NCI-H2196 treated with DMSO at 0.1 percent for 48 hours (cell line): ENCODE measurements around the gene THOC2.
"Not testable (repeated sequence)": the region's sequence is repeated elsewhere in the genome, so short reads cannot be mapped to it uniquely, and the experiment has no call there.

Experiments used
- DNase-seq: peaks from one replicate; lab custom pipeline; 2025; ENCODE audit not compliant: unreplicated experiment; lab: John Stamatoyannopoulos, UW

THOC2 gene

GRCh38 chrX:123581586-123581985, 151.3 kb downstream of the THOC2 start:
- DNase-seq = no peak

DNA sequence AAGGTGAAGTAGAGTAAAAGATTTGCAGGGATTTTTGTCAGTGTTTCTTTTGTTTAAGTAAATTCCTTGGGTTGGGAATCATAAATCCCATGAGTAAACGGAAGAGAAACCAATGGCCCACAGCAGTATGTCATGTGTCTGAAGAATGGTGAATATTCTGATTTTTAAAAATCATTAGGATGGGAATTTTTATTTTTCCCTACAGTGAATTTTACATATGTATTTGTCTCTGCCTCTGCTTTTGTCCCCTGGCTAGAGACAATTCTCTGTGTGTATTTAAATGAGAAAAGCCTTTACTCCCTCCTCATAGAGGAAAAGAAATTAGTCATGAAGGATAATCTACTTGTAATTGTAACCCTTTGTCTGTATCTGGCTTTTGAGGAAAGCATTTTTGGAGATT, 152.1 kb downstream of the THOC2 start:
- no peak for DNase-seq

- not testable (repeated sequence) for DNase-seq
These were observed 158.8 kb downstream of the THOC2 start for GRCh38 chrX:123574027-123574426.

DNA sequence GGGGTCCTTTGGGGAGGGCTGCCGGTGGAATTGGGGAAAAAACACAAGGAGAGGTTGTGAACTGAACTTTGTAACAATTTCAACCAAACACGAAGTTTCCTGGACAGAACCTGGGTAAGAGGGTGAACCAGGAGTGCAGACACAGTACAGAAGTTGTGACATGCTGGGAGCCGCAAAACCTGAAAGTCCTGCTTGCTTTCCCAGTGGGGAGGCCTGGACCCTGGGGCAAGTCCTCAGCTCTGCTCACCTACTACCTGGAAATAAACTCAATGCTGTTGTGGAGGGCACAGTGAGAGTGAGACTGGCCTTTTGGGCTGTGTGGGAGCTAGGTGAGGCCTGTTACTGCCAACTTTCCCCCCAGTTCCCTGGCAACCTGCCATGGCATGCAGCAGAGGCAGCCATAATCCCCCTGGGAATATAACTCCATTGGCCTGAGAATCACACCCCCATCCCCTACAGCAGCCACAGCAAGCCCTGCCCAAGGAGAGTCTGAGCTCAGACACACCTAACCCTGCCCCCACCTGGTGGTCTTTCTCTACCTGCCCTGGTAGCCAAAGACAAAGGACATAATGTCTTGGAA, 162.8 kb downstream of the THOC2 start:
- no peak for DNase-seq

- no peak for DNase-seq
These were observed 169.7 kb downstream of the THOC2 start for GRCh38 chrX:123563167-123563566.

DNA sequence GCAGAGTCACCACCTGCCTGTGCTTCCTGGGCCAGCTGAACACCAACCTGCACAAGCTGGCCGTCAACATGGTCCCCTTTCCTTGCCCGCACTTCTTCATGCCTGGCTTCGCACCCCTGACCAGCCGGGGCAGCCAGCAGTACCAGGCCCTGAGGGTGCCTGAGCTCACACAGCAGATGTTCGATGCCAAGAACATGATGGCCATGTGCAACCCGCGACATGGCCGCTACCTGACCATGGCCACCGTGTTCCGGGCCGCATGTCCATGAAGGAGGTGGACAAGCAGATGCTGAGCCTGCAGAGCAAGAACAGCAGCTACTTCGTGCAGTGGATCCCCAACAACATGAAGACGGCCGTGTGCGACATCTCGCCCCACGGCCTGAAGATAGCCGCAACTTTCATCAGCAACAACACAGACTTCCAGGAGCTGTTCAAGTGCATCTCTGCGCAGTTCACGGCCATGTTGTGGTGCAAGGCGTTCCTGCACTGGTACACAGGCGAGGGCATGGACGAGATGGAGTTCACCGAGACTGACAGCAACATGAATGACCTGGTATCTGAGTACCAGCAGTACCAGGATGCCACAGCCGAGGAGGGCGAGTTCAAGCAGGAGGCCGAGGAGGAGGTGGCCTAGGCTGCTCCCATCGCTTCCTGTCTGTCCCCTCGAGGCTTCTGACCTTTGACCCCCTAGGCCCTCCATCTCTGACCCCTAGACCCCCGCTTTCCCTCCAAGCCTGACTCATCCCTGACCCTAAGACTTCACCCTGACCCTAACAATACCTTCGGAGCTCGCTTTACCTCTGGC, 170.3 kb downstream of the THOC2 start:
- DNase-seq = no peak

DNA sequence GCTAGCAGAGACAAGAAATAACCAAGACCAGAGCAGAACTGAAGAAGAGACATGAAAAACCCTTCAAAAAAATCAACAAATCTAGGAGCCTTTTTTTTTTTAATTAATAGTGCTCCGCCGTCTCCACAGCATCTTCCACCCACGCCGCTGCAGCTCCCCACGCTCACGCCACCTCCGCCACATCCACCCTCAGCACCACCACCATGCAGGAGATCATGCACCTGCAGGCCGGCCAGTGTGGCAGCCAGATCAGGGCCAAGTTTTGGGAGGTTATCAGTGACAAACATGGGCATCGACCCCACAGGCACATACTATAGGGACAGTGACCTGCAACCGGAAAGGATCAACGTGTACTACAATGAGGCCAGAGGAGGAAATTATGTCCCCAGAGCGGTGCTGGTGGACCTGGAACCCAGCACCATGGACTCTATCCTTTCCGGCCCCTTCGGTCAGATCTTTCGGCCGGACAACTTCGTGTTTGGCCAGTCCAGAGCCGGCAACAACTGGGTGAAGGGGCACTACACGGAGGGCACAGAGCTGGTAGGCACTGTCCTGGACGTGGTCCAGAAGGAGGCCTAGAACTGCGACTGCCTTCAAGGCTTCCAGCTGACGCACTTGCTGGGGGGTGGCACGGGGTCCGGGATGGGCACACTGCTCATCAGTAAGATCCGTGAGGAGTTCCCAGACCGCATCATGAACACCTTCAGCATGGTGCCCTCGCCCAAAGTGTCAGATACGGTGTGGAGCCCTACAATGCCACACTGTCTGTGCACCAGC, 171.2 kb downstream of the THOC2 start:
- no peak for DNase-seq

DNA sequence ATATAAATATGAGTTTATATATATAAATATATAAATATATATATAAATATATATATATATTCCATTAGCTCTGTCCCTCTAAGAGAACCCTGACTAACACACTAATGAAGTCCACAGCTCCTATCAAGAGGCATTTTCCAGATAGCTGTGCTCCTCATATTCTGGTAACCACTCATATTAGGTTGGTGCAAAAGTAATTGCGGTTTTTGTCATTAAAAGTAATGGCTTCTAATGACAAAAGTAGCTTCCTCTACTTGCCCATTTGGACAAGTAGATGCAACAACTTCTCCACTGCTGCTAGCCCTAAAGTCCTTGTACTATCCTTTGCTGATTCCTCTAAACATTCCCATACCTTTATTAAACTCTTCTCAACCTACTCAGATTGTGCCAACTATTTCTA, 182.0 kb downstream of the THOC2 start:
- no peak for DNase-seq
